Measurements from ENCODE around the gene CYB5D1. TPM values are rescaled to one million over a fixed set of nuclear protein-coding genes. Genes with fewer than 3 reads are reported as not detected.
A peak's percentile ranks its signal among the peaks of the same experiment; 100 is the strongest.

Gene CYB5D1
- polyA plus RNA-seq, 1 experiment: 6.7 TPM

GRCh38 chr17:7855660-7856010, 2.2 kb upstream of the CYB5D1 start:
- no peak for TF ChIP-seq CTCF (IDR thresholded peaks at IDR 0.05; ENCODE audit: insufficient read depth, low read depth, low read length)
- peaks cover 25% of the 10 kb centered on the region for H3K36me3 ChIP-seq (ENCODE audit: control insufficient read depth, insufficient read depth, low read length)
- H3K27me3 ChIP-seq (ENCODE audit: control insufficient read depth, insufficient read depth, low read length): no peaks in the 10 kb centered on the region
- DNase-seq (ENCODE audit: low read depth): no peak
- POLR2A ChIA-PET: interaction anchor here (0.6 kb wide), 2 partner anchors 11 to 13 kb away, joined by 3 to 7 read pairs; no protein-coding TSS in a partner anchor
- CTCF ChIA-PET: interaction anchor here (0.7 to 3.0 kb wide), 5 partner anchors 18 to 201 kb away, joined by 3 to 23 read pairs (median 12); no protein-coding TSS in a partner anchor
- no peak overlapping the region; the same call in 1 of the 2 replicates for H3K4me3 ChIP-seq (ENCODE audit: low read depth, low read length)

GRCh38 chr17:7856011-7856810, 1.6 kb upstream of the CYB5D1 start:
- Histone ChIP-seq H3K36me3 (ENCODE audit: control insufficient read depth, insufficient read depth, low read length) (peaks cover 21% of the 10 kb centered on the region), H3K4me3 (ENCODE audit: low read depth, low read length) (peak overlapping the region; percentile 58), H3K27me3 (ENCODE audit: control insufficient read depth, insufficient read depth, low read length) (no peaks in the 10 kb centered on the region)
- CTCF ChIA-PET: interaction anchor here (0.7 to 3.0 kb wide), 11 partner anchors 14 to 201 kb away, joined by 3 to 23 read pairs (median 8); partner anchors contain the start of gene RNF227
- POLR2A ChIA-PET: interaction anchor here (0.6 to 1.4 kb wide), 4 partner anchors 11 to 19 kb away, joined by 3 to 7 read pairs (median 3); no protein-coding TSS in a partner anchor
- TF ChIP-seq CTCF (IDR thresholded peaks at IDR 0.05; ENCODE audit: insufficient read depth, low read depth, low read length): no peak
- no peak for DNase-seq (ENCODE audit: low read depth)

- TF ChIP-seq CTCF (IDR thresholded peaks at IDR 0.05; ENCODE audit: insufficient read depth, low read depth, low read length): peak; percentile 59
- peak; percentile 97 for DNase-seq (ENCODE audit: low read depth)
- H3K27me3 ChIP-seq (ENCODE audit: control insufficient read depth, insufficient read depth, low read length): no peaks in the 10 kb centered on the region
- H3K4me3 ChIP-seq (ENCODE audit: low read depth, low read length): peak within 1 kb of the TSS; percentile 58
- ChIA-PET CTCF (interaction anchor here (0.6 to 3.0 kb wide), 11 partner anchors 13 to 184 kb away, joined by 3 to 23 read pairs (median 8); partner anchors contain the start of gene RNF227), POLR2A (interaction anchor here (0.6 to 1.4 kb wide), 4 partner anchors 14 to 59 kb away, joined by 3 read pairs; partner anchors contain the start of gene RNF227)
- H3K36me3 ChIP-seq (ENCODE audit: control insufficient read depth, insufficient read depth, low read length): peaks cover 13% of the 10 kb centered on the region
Measured at GRCh38 chr17:7856811-7857712, 741 bp upstream of the CYB5D1 start, which contains the start of gene NAA38. Gene NAA38, minus strand, starts transcription at chr17:7857559. Its CDS starts 96 bp downstream, at chr17:7857463.

- no peak for DNase-seq (ENCODE audit: low read depth)
- ChIA-PET CTCF (interaction anchor here (0.7 to 2.7 kb wide), 6 partner anchors 12 to 132 kb away, joined by 3 to 9 read pairs (median 6); no protein-coding TSS in a partner anchor), POLR2A (no interaction called here)
- H3K27me3 ChIP-seq (ENCODE audit: control insufficient read depth, insufficient read depth, low read length): no peaks in the 10 kb centered on the region
- H3K36me3 ChIP-seq (ENCODE audit: control insufficient read depth, insufficient read depth, low read length): peaks cover 4% of the 10 kb centered on the region
- peak; percentile 68 for TF ChIP-seq CTCF (IDR thresholded peaks at IDR 0.05; ENCODE audit: insufficient read depth, low read depth, low read length)
- H3K4me3 ChIP-seq (ENCODE audit: low read depth, low read length): peak overlapping the region; percentile 58
Measured at GRCh38 chr17:7858522-7858810, 663 bp downstream of the CYB5D1 start.

Measured in BJ (cell line).